Pulmonary artery endothelial cell (primary cell): Measurements from ENCODE around the gene RPRD1B. TPM values are rescaled to one million over a fixed set of nuclear protein-coding genes. Genes with fewer than 3 reads are reported as not detected.
"Not testable (repeated sequence)": the region's sequence is repeated elsewhere in the genome, so short reads cannot be mapped to it uniquely, and the experiment has no call there.

Experiments
- DNase-seq: peaks from one replicate; pipeline ENCODE4 v3.0.0-alpha.2; 2011; ENCODE audit warnings: low read depth, low spot score
- total RNA-seq: library from RNA; depleted of rRNA; stranded (reverse); fragments of >200 nt; gene quantifications from 2 replicates; pipeline ENCODE4 v1.2.3, GENCODE V29; 2014

Gene RPRD1B
- total RNA-seq, 1 donor from 2014 or later: 15.8 TPM

- no peak for DNase-seq
Observed at GRCh38 chr20:38104285-38104684, 70.7 kb downstream of the RPRD1B start.

GRCh38 chr20:38106461-38106860 lies 72.9 kb downstream of the RPRD1B start:
- no peak for DNase-seq

GRCh38 chr20:38107386-38107785 lies 73.8 kb downstream of the RPRD1B start:
- not testable (repeated sequence) for DNase-seq

- DNase-seq: not testable (repeated sequence)
Observed at GRCh38 chr20:38107916-38108315, 74.4 kb downstream of the RPRD1B start.

- no peak for DNase-seq
Observed at GRCh38 chr20:38108438-38108985, 75.0 kb downstream of the RPRD1B start.

GRCh38 chr20:38108986-38109541 lies 75.5 kb downstream of the RPRD1B start:
- DNase-seq: no peak

- DNase-seq: peak; percentile 59
Observed at GRCh38 chr20:38109591-38110524, 76.3 kb downstream of the RPRD1B start.

- no peak for DNase-seq
Observed at GRCh38 chr20:38110525-38111178, 77.1 kb downstream of the RPRD1B start.

- no peak for DNase-seq
Observed at GRCh38 chr20:38111366-38112232, 78.1 kb downstream of the RPRD1B start.

- DNase-seq: no peak
Observed at GRCh38 chr20:38112261-38112929, 78.8 kb downstream of the RPRD1B start.

GRCh38 chr20:38112930-38113294 lies 79.4 kb downstream of the RPRD1B start:
- no peak for DNase-seq

GRCh38 chr20:38113401-38114325 lies 80.1 kb downstream of the RPRD1B start:
- DNase-seq: no peak

GRCh38 chr20:38114353-38114791 lies 80.8 kb downstream of the RPRD1B start:
- DNase-seq: no peak

GRCh38 chr20:38115205-38115604 lies 81.7 kb downstream of the RPRD1B start:
- DNase-seq: no peak

GRCh38 chr20:38115896-38116295 lies 82.3 kb downstream of the RPRD1B start:
- no peak for DNase-seq

- no peak for DNase-seq
Observed at GRCh38 chr20:38116409-38117165, 83.0 kb downstream of the RPRD1B start.

GRCh38 chr20:38117205-38117604 lies 83.7 kb downstream of the RPRD1B start:
- DNase-seq: no peak

GRCh38 chr20:38117635-38118034 lies 84.1 kb downstream of the RPRD1B start:
- DNase-seq: peak; percentile 53

- DNase-seq: no peak
Observed at GRCh38 chr20:38119446-38119845, 85.9 kb downstream of the RPRD1B start.
